SU-DHL-6 (cell line): ENCODE results near the gene PPIB.

Source experiments
- H2AFZ ChIP-seq: fragments of 200-600 bp; sonication (generic); 2 replicates; pipeline ENCODE4 v1.6.1; 2014; ENCODE audit warnings: low read depth, mild to moderate bottlenecking, moderate library complexity, mixed read lengths, antibody characterized with exemption, low read length; ENCODE audit not compliant: severe bottlenecking
- H3F3A ChIP-seq: fragments of 200-600 bp; shearing (Covaris generic); 2 replicates; pipeline ENCODE4 v1.6.0; 2016; ENCODE audit warnings: antibody characterized with exemption, mild to moderate bottlenecking; ENCODE audit not compliant: insufficient read depth
- H3K27ac ChIP-seq: fragments of 200-600 bp; sonication (generic); 2 replicates; pipeline ENCODE4 v1.5.1; 2016; ENCODE audit warnings: low read depth, mild to moderate bottlenecking, low read length, moderate library complexity, mixed read lengths
- H3K27me3 ChIP-seq: fragments of 200-600 bp; sonication (generic), shearing (Covaris generic); 2 replicates; pipeline ENCODE4 v1.6.0; 2014; ENCODE audit warnings: mild to moderate bottlenecking, low read length
- H3K36me3 ChIP-seq: fragments of 200-600 bp; sonication (generic); 2 replicates; pipeline ENCODE4 v1.6.1; 2014; ENCODE audit warnings: mild to moderate bottlenecking, low read length, mixed read lengths
- H3K4me2 ChIP-seq: fragments of 300-600, 200-600 bp; shearing (Covaris generic), sonication (generic); 2 replicates; pipeline ENCODE4 v1.6.0; 2014; ENCODE audit warnings: low read length, low read depth, mild to moderate bottlenecking; ENCODE audit not compliant: poor library complexity, severe bottlenecking
- H3K4me3 ChIP-seq: fragments of 200-600 bp; sonication (generic); 2 replicates; pipeline ENCODE4 v1.5.1; 2014; ENCODE audit warnings: antibody characterized with exemption, low read length, mild to moderate bottlenecking, mixed read lengths; ENCODE audit not compliant: insufficient read depth, poor library complexity, severe bottlenecking
- H3K79me2 ChIP-seq: fragments of 200-600 bp; sonication (generic); 2 replicates; pipeline ENCODE4 v1.6.1; 2014; ENCODE audit warnings: mild to moderate bottlenecking, low read length, moderate library complexity; ENCODE audit not compliant: insufficient read depth
- H3K9ac ChIP-seq: fragments of 200-600 bp; sonication (generic); 2 replicates; pipeline ENCODE4 v1.7.0; 2014; ENCODE audit warnings: mild to moderate bottlenecking, low read length
- H3K9me2 ChIP-seq: fragments of 200-600 bp; sonication (generic); replicated peaks from 2 replicates; pipeline ENCODE4 v1.6.1; 2014; ENCODE audit warnings: low read length; ENCODE audit not compliant: insufficient read depth
- H3K9me3 ChIP-seq: fragments of 200-600 bp; sonication (generic); 2 replicates; pipeline ENCODE4 v1.6.1; 2014; ENCODE audit warnings: low read length, mixed read lengths; ENCODE audit not compliant: insufficient read depth
- H4K20me1 ChIP-seq: fragments of 200-600 bp; sonication (generic); 2 replicates; pipeline ENCODE4 v1.6.1; 2014; ENCODE audit warnings: low read depth, mild to moderate bottlenecking, antibody characterized with exemption, low read length, moderate library complexity, mixed read lengths
- EZH2phosphoT487 ChIP-seq: fragments of 200-600 bp; sonication (generic), shearing (Covaris generic); conservative IDR thresholded peaks from 2 replicates; pipeline ENCODE4 v1.6.1; 2018; ENCODE audit warnings: mild to moderate bottlenecking, antibody characterized with exemption, low read length, moderate library complexity, mixed read lengths
- TF ChIP-seq, protein P1 (sequence below): fragments of 200-600 bp; sonication (generic); IDR thresholded peaks from one replicate; pipeline ENCODE4 v1.5.1; 2017; ENCODE audit warnings: antibody characterized with exemption, mild to moderate bottlenecking, low read length, moderate library complexity; ENCODE audit not compliant: insufficient read depth, poor library complexity, severe bottlenecking

Gene PPIB

DNA sequence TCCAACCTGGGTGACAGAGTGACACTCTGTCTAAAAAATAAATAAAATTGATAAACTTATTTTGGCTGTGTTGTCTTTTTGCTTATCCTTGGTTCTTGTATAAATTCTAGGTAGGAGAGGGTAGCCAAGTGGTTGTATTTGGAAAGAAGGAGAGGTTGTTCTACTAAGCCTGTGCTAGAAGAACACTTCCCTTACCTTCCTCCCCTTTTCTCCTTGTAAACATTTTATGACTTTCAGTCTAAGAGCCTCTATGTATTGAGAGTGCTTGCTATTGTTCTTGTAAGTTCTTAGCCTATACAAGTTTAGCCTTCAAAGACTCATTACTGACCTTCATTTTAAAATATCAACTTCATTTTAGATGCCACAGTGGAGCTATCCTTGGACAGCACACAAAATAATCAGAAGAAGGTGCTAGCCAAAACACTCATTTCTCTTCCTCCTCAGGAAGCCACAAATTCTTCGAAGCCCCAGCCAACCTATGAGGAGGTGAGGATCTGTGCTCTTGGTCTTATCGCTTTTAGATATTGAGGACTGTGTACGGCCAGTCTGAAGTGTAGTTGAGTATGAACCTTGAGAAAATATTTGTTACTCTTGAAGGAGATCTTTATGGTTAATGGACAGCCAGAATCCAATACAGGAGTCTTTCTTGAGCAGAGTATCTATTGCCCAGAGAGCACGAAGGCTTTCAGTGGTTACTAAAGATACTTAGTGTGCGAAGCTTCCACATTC lies 44.9 kb downstream of the PPIB start:
- H3K27ac ChIP-seq, result no peak overlapping the region
- H2AFZ ChIP-seq, result no peak overlapping the region
- TF ChIP-seq, protein P1, sequence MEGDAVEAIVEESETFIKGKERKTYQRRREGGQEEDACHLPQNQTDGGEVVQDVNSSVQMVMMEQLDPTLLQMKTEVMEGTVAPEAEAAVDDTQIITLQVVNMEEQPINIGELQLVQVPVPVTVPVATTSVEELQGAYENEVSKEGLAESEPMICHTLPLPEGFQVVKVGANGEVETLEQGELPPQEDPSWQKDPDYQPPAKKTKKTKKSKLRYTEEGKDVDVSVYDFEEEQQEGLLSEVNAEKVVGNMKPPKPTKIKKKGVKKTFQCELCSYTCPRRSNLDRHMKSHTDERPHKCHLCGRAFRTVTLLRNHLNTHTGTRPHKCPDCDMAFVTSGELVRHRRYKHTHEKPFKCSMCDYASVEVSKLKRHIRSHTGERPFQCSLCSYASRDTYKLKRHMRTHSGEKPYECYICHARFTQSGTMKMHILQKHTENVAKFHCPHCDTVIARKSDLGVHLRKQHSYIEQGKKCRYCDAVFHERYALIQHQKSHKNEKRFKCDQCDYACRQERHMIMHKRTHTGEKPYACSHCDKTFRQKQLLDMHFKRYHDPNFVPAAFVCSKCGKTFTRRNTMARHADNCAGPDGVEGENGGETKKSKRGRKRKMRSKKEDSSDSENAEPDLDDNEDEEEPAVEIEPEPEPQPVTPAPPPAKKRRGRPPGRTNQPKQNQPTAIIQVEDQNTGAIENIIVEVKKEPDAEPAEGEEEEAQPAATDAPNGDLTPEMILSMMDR, result no peak
- no peak for TF ChIP-seq EZH2phosphoT487
- H3K4me3 ChIP-seq, result no peak overlapping the region
- H4K20me1 ChIP-seq, result no peaks in the 10 kb centered on the region
- H3K9me2 ChIP-seq, result no peaks in the 10 kb centered on the region
- H3K4me2 ChIP-seq, result no peak overlapping the region
- H3F3A ChIP-seq, result no peaks in the 10 kb centered on the region
- H3K9me3 ChIP-seq, result no peaks in the 10 kb centered on the region
- H3K79me2 ChIP-seq, result no peaks in the 10 kb centered on the region
- H3K9ac ChIP-seq, result no peak overlapping the region
- no peaks in the 10 kb centered on the region for H3K27me3 ChIP-seq
- H3K36me3 ChIP-seq, result peaks cover 22% of the 10 kb centered on the region; the same call in 1 of the 2 replicates

DNA sequence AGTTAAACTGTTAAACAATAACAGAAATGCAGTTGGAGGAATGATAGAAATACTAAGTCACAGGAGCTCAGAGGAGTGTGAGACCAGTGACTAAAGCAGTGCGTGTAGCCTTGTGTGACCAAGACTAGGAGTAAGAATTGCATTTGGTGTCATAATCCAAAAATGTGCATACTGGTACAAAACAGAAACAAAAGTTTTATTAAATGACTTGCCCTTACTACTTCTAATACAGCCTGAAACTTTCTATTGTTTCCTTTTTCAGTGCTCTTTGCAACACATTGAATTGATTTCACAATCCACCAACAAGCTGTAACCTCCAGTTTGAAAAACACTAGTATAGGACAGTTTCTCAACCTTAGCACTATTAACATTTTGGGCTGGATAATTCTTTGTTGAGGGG lies 49.9 kb downstream of the PPIB start:
- no peak overlapping the region for H3K27ac ChIP-seq
- H3K4me3 ChIP-seq, result no peak overlapping the region
- no peaks in the 10 kb centered on the region for H3K9me3 ChIP-seq
- no peak overlapping the region for H3K4me2 ChIP-seq
- no peak overlapping the region for H3K9ac ChIP-seq
- peaks cover 8% of the 10 kb centered on the region; the same call in 1 of the 2 replicates for H3K36me3 ChIP-seq
- H3K9me2 ChIP-seq, result no peaks in the 10 kb centered on the region
- H3K27me3 ChIP-seq, result no peaks in the 10 kb centered on the region
- H3K79me2 ChIP-seq, result peaks cover 47% of the 10 kb centered on the region
- no peaks in the 10 kb centered on the region for H4K20me1 ChIP-seq
- H2AFZ ChIP-seq, result no peak overlapping the region
- no peak for TF ChIP-seq EZH2phosphoT487
- TF ChIP-seq, protein P1, result no peak
- no peaks in the 10 kb centered on the region for H3F3A ChIP-seq

DNA sequence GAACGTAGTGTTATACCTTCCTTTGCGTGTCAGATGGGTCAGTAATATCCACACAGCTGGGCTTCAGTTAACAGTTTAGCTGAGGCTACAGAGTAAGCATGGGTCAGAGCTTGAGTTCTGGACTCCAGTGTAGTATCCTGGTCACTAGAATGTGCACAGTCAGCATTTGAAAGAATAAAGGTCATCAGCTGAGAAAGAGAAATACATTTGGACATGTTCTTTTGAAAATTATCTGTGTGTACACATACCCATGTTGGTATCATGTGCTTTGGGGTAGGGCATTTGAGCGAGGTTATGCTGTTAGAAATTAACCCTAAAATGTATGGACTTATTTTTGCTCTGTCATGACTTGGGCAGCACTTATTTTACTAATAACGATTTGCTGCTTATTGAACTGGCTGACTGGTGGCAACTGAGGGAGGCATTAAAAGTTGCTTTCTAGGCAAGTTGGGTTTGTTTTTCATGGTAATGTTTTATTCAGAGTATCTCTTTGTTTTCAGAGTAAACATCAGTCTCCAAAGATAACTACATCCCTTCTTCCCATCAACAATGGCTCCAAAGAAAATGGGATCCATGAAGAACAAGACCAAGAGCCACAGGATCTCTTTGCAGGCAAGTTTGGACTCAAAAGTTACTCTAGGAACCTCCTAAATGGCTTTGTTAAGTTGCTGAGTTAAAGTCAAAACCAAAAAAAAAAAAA lies 50.6 kb downstream of the PPIB start:
- H3K79me2 ChIP-seq, result peaks cover 53% of the 10 kb centered on the region
- no peak overlapping the region for H3K9ac ChIP-seq
- H3F3A ChIP-seq, result no peaks in the 10 kb centered on the region
- no peaks in the 10 kb centered on the region for H3K9me2 ChIP-seq
- peaks cover 6% of the 10 kb centered on the region; the same call in 1 of the 2 replicates for H3K36me3 ChIP-seq
- no peak for TF ChIP-seq EZH2phosphoT487
- TF ChIP-seq, protein P1, result no peak
- H2AFZ ChIP-seq, result no peak overlapping the region
- no peaks in the 10 kb centered on the region for H3K27me3 ChIP-seq
- no peak overlapping the region for H3K4me2 ChIP-seq
- no peaks in the 10 kb centered on the region for H4K20me1 ChIP-seq
- H3K9me3 ChIP-seq, result no peaks in the 10 kb centered on the region
- H3K27ac ChIP-seq, result no peak overlapping the region
- H3K4me3 ChIP-seq, result no peak overlapping the region
